Activated CD4-positive, alpha-beta T cell treated with anti-CD3 and anti-CD28 coated beads for 24 hours (primary cell): ENCODE measurements around the gene PER2.

ENCODE experiments used
- DNase-seq, 2 donors: peaks; one replicate each; pipeline ENCODE4 v3.0.0-alpha.2; 2020; ENCODE audit warnings: low read depth in 2 of 2

The PER2 gene

DNA sequence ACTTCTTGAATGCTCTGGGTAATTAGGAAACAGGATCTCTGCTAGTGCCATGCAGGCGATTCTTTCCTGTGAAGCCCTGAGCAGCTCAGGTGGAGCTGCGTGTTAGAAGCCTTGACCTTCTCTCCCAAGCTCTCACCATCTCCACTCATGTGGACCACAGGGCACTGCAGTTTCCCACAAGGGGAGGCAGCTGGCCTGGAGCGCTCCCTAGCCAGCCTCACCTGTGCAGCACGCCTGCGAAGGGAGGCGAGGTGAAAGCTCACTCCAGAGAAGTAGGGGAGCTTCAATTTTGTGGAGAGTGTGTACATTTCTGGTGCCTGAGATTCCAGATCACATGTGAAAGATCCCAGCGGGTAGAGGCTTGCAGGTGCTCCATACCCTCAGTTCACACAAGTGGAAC lies 37.5 kb downstream of the PER2 start:
- no peak for DNase-seq

DNA sequence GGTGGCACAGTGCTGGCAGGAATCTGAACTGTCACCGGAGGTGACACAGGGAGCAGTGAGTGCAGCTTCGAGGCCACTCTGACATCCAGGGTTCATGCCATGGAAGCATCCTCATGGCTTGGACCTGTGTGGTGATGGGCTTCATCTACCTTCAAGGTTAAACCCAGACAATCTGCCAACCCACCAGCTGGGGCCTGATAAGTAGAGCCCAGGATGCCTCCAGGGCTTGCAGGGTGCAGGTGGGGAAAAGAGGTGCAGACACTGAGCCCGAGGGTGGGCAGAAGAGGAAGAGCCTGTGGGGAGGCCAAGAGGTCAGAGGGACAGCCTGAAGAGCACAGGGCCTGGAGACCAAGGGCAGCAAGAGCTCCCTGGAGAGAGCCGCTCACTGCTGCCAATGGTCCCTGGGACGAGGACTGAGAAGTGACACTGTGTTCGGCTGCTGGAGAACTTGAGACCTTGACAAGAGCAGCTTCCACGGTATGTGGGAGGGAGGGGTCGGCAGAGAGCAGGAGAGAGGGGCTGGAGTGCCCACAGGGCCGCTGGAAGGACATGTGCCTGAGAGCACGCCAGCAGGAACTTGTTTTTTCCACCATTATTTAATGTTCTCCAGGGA lies 40.5 kb downstream of the PER2 start:
- DNase-seq, result no peak

DNA sequence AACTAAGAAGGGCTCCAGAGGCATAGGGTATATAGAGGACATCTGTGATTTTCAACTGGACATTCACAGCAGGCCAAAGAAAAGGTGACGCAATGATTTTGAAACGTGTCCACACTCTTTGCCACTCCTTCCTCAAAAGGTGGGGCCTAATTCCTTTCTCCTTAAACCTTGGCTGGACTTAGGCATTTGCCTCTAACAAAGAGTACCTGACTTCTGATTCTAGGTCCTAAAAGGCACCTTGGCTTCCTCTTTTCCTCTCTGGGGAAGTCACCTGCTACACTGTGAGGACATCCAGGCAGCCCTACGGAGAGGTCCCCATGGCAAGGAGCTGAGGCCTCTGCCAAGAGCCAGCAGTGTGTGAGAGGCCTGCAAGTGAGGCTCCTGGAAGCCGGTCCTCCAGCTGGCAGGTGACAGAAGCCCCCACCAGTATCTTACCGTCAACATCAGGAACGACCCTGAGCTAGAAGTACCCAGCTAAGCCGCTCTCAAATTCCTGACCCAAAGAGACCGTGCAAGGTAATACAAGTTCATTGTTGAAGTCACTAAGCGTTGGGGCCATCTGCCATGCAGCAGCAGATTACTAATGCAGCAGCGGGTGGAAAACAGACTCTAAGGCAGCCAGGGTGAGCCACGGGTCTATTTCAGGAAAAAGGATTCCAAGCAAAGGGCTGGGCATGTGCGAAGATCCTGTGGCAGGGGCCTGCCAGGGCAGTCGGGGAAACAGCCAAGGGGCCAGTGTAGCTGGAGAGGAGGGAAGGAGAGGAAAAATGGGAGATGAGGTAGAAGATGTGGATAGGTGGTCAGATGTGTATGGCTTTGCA lies 41.2 kb downstream of the PER2 start:
- DNase-seq, result no peak

DNA sequence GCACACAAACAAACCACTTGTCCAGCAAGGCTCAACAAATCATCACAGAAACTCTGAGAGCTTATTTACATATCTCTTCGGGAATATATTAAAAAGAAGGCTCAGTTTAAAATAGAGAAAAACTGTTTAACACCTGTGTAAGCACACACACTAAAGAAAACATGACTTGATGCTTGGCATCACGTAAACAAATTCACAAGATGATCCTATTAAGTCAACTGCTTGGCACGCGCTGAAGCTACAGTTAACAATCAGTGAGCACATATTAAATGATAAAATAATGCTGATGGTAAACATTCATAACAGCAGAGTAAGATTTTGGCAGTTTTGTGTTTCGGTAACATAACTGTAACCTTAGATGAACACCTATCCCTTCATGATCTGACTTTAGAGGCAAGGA lies 44.3 kb downstream of the PER2 start:
- no peak for DNase-seq

DNA sequence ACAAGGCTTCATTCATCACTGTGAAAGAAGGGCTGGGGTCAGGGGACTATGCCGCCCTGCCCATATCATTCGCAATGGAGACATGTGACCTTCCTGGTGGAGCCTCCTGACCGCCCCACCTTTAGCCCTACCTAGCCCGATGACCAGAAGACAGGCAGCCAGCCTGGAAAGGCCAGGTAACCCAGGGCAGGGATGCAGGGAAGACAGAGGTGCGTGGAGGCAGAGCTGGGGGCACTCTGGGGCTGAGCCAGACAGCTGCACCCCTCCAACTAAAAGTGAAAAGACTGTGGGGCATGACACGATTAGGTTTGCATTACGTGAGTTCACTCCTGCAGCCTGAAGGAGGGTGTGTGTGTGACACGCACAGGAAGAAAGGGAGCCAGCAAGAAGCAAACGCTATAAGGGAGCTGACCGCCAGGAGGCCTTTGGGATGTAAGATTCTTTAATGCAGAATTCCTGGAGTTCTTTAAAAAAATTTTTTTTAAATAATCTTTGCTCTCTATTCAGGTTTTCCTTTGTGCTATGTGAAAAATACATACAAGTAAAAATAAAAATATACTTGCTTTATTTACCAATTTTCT lies 44.8 kb downstream of the PER2 start:
- no peak for DNase-seq

DNA sequence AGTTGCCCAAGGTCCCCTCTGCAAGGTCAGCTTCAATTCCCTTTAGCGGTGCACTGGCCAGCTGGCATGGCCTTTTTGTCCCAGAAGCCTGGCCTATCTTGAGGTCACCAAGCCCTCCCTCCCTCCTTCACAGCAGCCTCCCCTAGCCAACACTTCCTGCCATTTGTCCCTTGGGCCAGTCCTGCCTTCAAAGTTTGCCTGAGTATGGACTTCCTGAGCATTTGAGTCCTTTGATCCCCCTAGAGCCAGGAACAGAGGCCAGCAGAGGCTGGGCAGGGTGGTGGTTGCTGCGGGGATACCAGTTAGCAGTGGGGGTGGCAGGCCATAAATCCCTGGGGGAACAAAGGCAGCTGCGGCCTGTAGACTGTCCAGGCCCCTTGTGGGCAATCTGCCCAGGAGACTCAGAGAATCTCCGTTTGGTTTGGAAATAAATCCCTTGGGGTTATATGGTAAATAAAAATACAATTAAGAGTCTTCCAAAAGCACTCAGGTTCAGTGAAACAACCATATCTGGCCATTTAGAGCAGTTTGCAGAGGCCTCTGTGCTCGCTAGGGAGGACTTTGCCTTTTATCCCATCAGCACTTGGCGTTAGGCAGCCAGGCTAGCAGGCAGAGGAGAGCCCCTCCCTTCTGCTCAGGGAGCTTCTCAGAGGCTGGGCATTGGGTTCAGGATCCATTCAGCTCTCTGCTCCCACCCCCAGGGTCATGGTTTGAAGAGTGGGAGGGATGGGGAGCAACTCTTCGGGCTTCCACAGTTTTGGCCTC lies 45.5 kb downstream of the PER2 start:
- DNase-seq, result no peak

DNA sequence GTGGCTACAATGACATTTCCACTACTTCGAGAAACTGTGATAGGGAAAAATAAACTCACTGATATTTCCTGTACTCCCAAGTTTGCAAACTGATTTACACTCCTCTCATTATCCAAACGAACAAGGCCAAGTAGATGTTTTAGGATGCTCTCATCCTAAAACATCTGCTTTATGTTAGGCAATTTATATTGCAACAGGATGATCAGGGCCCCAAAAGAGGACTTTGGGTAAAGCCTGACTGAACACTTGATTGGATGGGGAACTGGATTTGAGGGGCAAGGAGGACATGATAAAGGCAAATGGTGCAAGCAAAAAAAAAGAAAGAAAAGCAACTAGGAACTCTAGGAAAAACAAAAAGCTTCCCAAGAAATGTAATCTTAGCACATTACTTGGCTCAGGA lies 46.4 kb downstream of the PER2 start:
- no peak for DNase-seq

DNA sequence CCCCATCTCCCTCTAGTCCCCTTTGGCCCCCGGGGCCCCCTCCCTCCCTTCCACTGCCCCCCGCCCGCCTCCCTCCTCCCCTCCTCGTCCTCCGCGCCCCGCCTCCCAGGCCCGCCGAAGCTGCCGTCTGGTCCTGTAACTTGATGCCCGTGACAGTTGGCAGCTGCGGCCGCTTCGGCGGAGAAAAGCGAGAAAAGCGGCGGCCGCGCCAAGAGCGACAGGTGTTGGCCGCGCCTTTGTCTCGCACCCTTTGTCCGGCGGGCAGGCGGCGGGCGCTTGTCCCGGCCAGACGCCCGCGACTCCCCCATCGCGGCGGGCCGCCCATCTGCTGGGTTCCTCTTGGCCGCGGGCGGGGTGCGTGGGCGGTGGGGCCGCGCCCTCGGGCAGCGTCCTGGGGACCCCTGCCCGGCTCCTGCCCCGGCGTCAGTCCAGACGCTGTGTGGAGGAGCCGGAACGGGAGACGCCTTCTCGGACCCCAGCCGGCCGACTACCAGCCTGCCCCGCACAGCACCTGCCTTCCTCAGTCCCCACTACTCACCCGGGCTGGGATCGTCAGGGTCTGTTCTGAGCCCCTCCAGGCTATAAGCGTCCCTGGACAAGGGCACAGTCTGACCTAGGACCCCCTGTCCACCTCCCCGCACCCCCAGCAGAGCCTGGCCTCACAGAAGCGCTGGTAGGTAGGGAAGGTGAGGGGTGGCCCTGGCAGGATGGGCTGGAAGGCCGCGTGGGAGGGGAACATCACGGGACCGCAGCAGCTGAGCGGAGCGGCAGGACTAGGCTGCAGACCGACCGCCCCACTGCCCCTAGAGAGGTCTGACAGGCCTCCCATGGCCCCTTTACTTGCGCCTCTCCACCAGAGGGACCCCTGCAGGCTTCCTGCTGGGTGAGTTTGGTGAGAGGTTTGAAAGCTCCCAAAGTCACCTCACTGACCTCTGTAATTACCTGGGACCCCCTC lies 47.4 kb downstream of the PER2 start:
- DNase-seq, result no peak

DNA sequence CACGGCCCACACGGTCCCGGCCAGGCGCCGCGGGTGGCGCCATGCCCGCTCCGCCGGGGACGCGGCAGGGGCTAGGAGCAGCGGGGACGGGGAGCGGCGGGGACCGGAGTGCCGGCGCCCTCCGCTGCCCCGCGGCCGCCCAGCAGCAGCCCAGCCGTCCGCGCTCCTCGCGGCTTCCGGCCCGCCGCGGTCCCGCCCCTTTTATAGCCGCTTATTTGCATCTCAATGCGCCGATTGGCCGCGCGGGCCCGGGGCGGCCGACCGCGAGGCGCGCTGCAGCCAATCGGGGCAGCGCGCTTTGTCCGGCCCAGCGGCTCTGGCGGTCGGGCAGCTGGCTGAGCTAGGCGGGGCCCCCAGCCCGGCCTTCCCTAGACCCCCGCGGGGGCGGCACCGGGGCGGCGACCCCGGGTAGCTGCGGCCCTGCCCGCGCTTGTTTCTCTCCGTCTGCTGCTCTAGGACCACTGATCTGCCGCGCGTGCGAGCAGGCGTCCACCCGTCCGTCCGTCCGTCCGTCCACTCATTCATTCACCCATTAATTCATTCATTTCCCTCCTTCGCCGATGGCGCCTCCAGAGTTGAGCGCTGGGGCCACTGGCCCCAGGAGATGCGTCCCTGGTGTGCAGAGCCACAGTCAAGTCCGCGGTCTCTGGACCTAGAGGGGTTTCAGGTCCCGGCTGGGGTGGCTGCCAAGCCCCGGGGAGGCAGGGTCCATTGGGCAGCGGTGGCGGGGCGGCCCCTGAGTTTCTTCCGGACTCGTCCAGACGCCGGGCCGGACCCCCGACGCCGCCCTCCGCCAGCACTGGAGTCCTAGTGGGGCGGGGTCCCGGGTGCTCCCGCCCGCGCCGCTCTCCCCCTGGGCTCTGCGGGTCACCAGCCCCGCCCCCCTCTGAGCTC lies 48.3 kb downstream of the PER2 start, which contains the start of gene HES6:
HES6 (minus strand) TSS at position 176 of the 894 bp plus-strand sequence; CDS start at position 43, 133 bp downstream.
- DNase-seq, result peak; percentile 50 to 68

DNA sequence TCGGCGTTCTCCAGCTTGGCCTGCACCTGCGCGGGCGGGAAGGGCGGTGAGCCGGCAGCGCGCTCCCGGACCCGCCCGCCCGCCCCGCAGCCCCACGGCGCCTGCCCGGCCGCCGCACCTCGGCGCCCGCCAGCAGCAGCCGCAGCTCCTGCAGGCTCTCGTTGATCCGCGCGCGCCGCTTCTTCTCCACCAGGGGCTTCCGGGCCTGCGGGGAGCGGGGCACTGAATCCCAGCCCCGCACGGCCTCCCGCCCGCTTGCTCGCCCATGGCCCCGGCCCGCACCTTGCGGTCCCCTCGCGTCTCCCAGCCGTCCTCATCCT lies 48.9 kb downstream of the PER2 start:
- no peak for DNase-seq

DNA sequence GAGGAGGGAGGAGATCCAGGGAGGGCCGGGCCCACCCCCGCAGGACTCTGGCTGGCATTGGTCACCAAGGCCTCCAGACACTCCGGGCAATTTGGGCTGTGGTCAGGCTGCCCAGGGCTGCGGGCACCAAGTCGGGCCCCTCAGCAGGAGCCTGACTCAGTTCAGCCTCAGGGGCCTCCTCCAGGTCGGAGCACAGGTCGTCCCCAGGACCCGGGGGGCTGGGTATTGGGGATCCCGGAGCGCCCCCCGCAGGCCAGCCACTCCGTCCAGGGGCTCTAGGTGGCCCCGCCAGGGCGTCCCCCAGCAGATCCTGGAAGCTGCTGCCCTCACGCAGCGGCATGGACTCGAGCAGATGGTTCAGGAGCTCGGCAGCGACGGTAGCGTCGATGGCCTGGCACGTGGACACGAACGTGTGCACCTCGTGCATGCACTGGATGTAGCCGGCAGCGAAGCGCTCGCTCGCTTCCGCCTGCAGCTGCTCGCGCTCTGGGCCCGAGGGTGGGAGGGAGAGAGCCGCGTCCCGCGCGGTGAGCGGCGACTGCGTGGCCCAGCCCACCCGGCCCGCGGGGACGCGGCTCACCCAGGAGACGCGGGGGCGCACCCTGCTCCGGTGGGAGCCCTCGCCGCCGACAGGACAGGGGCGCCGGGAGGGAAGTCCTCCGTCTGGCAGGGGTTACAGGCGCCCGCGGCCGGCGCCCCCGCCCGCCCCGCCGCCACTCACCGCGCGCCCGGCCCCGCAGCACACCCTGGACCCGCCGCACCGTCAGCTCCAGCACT lies 49.5 kb downstream of the PER2 start:
- no peak for DNase-seq

DNA sequence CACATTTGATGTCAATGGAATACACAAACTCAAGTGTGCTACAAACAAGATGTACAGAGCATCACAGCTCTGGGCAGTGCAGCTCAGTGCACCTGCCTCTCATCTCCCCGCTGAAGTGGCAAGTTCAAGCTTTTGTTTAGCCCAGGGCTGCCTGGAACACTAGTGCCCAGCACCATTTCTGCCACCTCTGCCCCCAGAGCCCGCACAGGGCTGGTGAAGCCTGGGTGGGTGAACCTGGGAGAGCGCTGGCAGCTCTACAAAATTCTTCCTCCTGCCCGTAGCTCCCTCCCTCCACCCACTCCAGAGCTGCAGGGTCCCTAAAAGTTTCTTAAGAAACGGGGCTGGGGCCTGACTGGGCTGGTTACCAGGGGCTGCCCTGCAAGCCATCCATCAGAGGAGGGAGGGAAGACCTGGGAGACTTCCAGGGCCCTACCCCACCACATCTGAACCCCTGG lies 50.1 kb downstream of the PER2 start:
- no peak for DNase-seq

DNA sequence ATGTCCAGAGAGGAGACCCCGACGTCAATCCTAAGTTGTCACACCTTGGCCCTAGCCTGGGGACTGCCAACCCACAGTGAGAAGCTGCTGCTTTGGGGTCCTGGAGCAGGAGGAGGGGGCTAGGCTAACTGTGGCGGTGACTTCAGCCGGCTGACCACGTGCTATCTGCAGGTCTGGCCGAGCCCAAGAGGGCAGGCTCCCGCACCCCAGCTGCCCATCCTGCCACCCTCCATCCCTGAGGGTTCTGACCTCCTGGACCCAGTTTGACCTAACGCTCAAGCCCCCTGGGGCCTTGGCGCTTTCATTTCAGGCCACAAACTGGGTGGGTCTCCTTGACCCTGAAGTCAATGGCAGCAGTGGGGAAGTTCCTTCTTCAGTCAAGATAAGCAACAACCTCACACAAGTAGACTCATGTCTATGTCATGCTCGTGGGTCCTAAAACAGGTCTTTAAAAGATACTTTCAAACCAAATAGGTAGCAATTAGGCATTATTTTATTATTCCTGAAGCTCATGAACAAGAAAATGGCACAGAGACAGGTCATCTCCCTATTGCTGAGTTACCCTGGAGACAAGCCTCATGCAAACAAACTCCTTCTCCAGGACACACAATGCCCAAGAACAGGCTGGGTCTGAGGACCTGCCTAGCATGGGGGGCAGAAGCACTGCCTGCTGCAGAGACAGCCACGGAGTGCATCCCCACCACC lies 50.8 kb downstream of the PER2 start:
- no peak for DNase-seq

DNA sequence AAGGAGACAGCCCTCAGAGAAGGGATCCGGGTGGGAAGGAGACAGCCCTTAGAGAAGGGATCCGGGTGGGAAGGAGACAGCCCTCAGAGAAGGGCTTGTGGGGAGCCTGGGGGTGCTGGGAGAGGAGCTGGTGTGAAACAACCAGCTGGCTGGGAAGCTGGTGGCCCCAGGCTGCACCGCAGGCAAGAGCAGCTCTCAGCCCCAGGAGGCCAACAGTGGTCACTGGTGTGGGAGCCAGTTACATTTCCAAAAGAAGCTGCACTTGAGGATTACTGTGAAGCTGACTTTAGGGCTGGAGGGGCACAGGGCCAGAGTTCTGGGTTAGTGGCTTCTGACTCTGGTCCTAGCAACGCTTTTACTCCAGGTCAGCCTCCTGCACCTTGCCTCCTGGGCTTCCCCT lies 51.8 kb downstream of the PER2 start:
- no peak for DNase-seq

DNA sequence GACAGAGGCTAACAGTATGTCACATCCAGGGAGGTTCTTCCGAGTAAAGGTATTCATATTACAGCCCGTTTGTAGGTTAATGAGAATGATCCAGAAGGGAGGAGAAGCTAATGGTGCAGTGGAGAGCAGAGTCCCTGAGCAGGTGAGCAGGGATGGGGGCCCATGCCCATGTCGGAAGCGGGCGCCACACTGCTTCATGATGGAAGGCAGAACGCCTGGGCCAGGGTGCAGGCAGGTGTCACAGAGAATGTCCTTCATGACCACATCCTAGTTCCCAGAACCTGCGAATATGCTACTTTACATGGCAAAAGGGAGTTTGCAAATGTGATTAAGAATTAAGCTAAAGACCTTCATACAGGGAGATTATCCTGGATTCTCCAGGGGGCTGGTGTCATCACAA lies 52.6 kb downstream of the PER2 start:
- no peak for DNase-seq

DNA sequence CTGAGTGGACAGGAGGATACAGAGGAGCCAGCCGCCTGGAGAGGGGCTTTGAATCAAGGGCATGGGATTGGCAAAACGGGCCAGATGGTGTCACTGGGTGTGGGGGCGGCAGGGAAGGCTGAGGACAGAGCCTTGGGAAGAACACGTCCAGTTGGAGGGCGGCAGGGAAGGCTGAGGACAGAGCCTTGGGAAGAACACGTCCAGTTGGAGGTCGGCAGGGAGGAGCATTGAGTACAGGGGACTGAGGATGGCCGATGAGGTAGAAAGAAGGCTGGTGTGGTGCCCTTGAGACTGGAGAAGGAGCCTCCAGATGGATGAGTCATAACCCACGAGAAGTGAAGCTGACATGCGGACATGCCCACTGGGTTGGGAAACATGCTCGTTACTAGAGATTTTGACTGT lies 53.1 kb downstream of the PER2 start:
- no peak for DNase-seq

DNA sequence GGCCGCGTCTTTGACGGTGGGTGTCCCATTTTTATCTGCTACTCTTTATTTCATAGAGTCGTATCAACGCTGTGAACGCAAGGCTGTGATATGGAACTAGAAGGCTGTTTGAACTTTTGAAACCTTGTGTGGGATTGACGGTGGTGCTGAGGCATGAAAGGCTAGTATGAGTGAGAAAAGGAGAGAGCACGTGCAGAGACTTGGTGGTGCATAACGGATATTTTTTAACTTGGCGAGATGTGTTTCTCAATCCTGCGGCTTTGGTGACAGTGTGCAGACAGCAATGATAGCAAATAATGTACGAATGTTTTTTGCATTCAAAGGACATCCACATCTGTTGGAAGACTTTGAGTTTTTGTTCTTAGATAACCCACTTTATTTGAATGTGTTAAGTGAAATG lies 54.8 kb downstream of the PER2 start:
- DNase-seq, result no peak

DNA sequence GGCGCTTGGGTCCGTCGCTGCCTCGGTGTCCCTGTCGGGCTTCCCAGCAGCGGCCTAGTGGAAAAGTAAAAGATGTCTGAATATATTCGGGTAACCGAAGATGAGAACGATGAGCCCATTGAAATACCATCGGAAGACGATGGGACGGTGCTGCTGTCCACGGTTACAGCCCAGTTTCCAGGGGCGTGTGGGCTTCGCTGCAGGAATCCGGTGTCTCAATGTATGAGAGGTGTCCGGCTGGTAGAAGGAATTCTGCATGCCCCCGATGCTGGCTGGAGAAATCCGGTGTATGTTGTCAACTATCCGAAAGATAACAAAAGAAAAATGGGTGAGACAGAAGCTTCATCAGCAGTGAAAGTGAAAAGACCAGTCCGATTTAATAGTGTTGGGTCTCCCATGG lies 56.6 kb downstream of the PER2 start:
- no peak for DNase-seq
